Measurements from ENCODE around the gene EDIL3. TPM values are rescaled to one million over a fixed set of nuclear protein-coding genes. Genes with fewer than 3 reads are reported as not detected.

EDIL3 gene
- total and polyA plus RNA-seq, 2 of the 13 experiments (the other 11 are each of a cell fraction or from before 2014, with no cell fraction given) = 0.01 TPM; not detected in 1

DNA sequence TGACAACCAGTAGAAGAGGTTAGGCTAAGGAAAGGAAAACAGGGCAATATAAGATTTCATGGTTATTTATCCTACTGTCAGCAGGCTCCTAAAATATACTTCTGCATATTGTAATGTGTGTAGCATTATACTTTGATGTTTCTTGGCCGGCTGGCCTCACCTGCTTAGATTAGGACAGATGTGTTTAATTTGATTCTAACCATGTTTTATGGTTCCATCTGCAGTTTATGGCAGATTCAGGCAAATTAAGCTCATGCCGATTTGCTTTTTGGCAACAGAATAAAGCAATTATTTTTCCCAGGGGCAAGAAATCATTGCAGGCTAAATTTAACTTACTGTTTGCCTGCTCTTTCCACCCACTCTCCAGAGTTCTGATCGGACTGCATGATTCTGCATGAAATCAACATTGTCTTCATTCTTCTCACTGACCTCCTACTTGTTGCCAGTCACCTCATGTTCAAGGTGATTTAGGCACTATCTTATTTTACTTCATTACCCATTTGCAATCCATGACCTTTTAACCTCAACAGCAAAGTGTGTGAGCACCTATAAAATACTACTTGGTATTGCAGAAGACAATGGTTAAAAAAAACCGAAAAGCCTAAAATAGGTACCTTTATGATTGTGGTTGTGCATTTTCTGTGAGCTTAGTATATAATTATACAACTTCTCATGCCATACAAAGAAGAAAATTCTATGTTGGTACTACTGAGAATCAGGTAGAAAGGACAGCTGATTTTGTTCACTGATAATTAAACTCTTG, 125.2 kb downstream of the EDIL3 start:
- Histone ChIP-seq H3K27me3 (ENCODE audit: control insufficient read depth in 1 of 2, insufficient read depth in 2 of 2, low read length in 2 of 2) (no peaks in the 10 kb centered on the region), H3K4me3 (replicated peaks in 1 of 3; ENCODE audit: insufficient read depth in 1 of 3, low read depth in 2 of 3, low read length in 3 of 3) (no peak overlapping the region), H3K36me3 (replicated peaks in 1 of 2; ENCODE audit: control insufficient read depth in 1 of 2, insufficient read depth in 2 of 2, low read length in 2 of 2) (no peaks in the 10 kb centered on the region), H3K79me2 (ENCODE audit: insufficient read depth, low read length) (no peaks in the 10 kb centered on the region), H3K4me2 (ENCODE audit: low read depth, low read length) (no peak overlapping the region), H3K4me1 (ENCODE audit: insufficient read depth, low read length) (no peaks in the 10 kb centered on the region), H3K27ac (ENCODE audit: extremely low read length, insufficient read depth, low read length) (no peak overlapping the region), H3K9me3 (ENCODE audit: low read length) (no peaks in the 10 kb centered on the region), H3K9ac (ENCODE audit: insufficient read depth, low read depth, low read length) (no peak overlapping the region), H4K20me1 (ENCODE audit: insufficient read depth, low read length) (no peaks in the 10 kb centered on the region), H2AFZ (ENCODE audit: low read length) (no peak overlapping the region)
- in situ Hi-C loops (cut with HindIII; ENCODE audit: extremely low pct_ligation_motif_present, low pct_unique_long_range_greater_than_20kb) (loop anchor here (5.0 kb wide), 1 partner anchor 537 kb away; the partner anchor contains the start of gene HAPLN1), intact Hi-C loops (cut with micrococcal nuclease; ENCODE audit: unreplicated experiment) (loop anchor here (10.0 kb wide), 1 partner anchor 335 kb away; no protein-coding TSS in a partner anchor)
- WGBS (ENCODE audit: low lambda C conversion rate) = 9% methylated on average over 4 of the region's 4 CpGs
- ATAC-seq (no peak), FAIRE-seq (no peak), DNase-seq (ENCODE audit: low spot score) (no peak)
- TF ChIP-seq GATAD1 (CRISPR knock-in tag; IDR thresholded peaks at IDR 0.05) (no peak), TFDP1 (CRISPR knock-in tag; IDR thresholded peaks at IDR 0.05; ENCODE audit: borderline replicate concordance) (no peak), PHF21A (CRISPR knock-in tag; IDR thresholded peaks at IDR 0.05) (no peak), ZNF704 (CRISPR knock-in tag; IDR thresholded peaks at IDR 0.05; ENCODE audit: borderline replicate concordance) (no peak), ZNF350 (CRISPR knock-in tag; IDR thresholded peaks at IDR 0.05; ENCODE audit: borderline replicate concordance, low read depth) (no peak), SP1 (IDR thresholded peaks at IDR 0.05) (no peak), SP1 (CRISPR knock-in tag; IDR thresholded peaks at IDR 0.05) (no peak), MZF1 (CRISPR knock-in tag; IDR thresholded peaks at IDR 0.05; ENCODE audit: borderline replicate concordance) (no peak), MLLT10 (CRISPR knock-in tag; IDR thresholded peaks at IDR 0.05) (no peak), AKAP8 (CRISPR knock-in tag; IDR thresholded peaks at IDR 0.05) (no peak), MBD4 (IDR thresholded peaks at IDR 0.05; ENCODE audit: borderline replicate concordance, low read length) (no peak)
- TF ChIP-seq, protein P1, sequence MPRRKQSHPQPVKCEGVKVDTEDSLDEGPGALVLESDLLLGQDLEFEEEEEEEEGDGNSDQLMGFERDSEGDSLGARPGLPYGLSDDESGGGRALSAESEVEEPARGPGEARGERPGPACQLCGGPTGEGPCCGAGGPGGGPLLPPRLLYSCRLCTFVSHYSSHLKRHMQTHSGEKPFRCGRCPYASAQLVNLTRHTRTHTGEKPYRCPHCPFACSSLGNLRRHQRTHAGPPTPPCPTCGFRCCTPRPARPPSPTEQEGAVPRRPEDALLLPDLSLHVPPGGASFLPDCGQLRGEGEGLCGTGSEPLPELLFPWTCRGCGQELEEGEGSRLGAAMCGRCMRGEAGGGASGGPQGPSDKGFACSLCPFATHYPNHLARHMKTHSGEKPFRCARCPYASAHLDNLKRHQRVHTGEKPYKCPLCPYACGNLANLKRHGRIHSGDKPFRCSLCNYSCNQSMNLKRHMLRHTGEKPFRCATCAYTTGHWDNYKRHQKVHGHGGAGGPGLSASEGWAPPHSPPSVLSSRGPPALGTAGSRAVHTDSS (CRISPR knock-in tag; conservative IDR thresholded peaks at IDR 0.05) = no peak
- TF ChIP-seq, protein P2, sequence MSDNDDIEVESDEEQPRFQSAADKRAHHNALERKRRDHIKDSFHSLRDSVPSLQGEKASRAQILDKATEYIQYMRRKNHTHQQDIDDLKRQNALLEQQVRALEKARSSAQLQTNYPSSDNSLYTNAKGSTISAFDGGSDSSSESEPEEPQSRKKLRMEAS (IDR thresholded peaks at IDR 0.05) = no peak
- TF ChIP-seq, protein P3, sequence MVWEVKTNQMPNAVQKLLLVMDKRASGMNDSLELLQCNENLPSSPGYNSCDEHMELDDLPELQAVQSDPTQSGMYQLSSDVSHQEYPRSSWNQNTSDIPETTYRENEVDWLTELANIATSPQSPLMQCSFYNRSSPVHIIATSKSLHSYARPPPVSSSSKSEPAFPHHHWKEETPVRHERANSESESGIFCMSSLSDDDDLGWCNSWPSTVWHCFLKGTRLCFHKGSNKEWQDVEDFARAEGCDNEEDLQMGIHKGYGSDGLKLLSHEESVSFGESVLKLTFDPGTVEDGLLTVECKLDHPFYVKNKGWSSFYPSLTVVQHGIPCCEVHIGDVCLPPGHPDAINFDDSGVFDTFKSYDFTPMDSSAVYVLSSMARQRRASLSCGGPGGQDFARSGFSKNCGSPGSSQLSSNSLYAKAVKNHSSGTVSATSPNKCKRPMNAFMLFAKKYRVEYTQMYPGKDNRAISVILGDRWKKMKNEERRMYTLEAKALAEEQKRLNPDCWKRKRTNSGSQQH (CRISPR knock-in tag; IDR thresholded peaks at IDR 0.05; ENCODE audit: low read depth) = no peak
- TF ChIP-seq, protein P4, sequence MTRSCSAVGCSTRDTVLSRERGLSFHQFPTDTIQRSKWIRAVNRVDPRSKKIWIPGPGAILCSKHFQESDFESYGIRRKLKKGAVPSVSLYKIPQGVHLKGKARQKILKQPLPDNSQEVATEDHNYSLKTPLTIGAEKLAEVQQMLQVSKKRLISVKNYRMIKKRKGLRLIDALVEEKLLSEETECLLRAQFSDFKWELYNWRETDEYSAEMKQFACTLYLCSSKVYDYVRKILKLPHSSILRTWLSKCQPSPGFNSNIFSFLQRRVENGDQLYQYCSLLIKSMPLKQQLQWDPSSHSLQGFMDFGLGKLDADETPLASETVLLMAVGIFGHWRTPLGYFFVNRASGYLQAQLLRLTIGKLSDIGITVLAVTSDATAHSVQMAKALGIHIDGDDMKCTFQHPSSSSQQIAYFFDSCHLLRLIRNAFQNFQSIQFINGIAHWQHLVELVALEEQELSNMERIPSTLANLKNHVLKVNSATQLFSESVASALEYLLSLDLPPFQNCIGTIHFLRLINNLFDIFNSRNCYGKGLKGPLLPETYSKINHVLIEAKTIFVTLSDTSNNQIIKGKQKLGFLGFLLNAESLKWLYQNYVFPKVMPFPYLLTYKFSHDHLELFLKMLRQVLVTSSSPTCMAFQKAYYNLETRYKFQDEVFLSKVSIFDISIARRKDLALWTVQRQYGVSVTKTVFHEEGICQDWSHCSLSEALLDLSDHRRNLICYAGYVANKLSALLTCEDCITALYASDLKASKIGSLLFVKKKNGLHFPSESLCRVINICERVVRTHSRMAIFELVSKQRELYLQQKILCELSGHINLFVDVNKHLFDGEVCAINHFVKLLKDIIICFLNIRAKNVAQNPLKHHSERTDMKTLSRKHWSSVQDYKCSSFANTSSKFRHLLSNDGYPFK (CRISPR knock-in tag; IDR thresholded peaks at IDR 0.05; ENCODE audit: borderline replicate concordance) = no peak
- POLR2A ChIA-PET = no interaction called here
- BruUV-seq (replicated peaks) = no TSS peak
- CTCF ChIA-PET (ENCODE audit: low intra/inter-chr PET ratio, low total read pairs) = no interaction called here

Data from HepG2 (cell line).